SK-N-SH (cell line): ENCODE measurements around the gene ZFP92.

Source experiments
- EP300 ChIP-seq, 2 experiments: IDR thresholded peaks; 2 replicates each; pipeline versions ENCODE4 v1.4.0 to v1.6.1; 2012; ENCODE audit warnings: borderline replicate concordance in 1 of 2, low read depth in 1 of 2, low read length in 1 of 2
- EZH2phosphoT487 ChIP-seq: fragments of 200-600 bp; sonication (generic); IDR thresholded peaks from 2 replicates; pipeline ENCODE4 v1.6.1; 2017; ENCODE audit warnings: low read depth, mixed run types, mild to moderate bottlenecking, antibody characterized with exemption, moderate library complexity, borderline replicate concordance
- GATA2 ChIP-seq: sonication (generic); formaldehyde crosslinking; IDR thresholded peaks from 2 replicates; pipeline ENCODE4 v1.5.0; 2020; ENCODE audit warnings: mild to moderate bottlenecking, missing genetic modification reagents
- MAX ChIP-seq: IDR thresholded peaks from 2 replicates; pipeline ENCODE4 v1.4.0; 2012; ENCODE audit warnings: low read depth
- NFIC ChIP-seq: IDR thresholded peaks from 2 replicates; pipeline ENCODE4 v1.4.0; 2012; ENCODE audit warnings: borderline replicate concordance
- POLR2AphosphoS5 ChIP-seq: IDR thresholded peaks from 2 replicates; pipeline ENCODE4 v1.6.1; 2012; ENCODE audit warnings: low read depth, low read length
- RAD21 ChIP-seq: IDR thresholded peaks from 2 replicates; pipeline ENCODE4 v1.6.1; 2012; ENCODE audit warnings: mild to moderate bottlenecking, low read length
- RCOR1 ChIP-seq: fragments of 150-350 bp; IDR thresholded peaks from 2 replicates; pipeline ENCODE4 v1.6.1; 2017; ENCODE audit warnings: antibody characterized with exemption, low read length
- REST ChIP-seq: IDR thresholded peaks from 2 replicates; pipeline ENCODE4 v1.6.1; 2012; ENCODE audit warnings: mild to moderate bottlenecking, low read depth, low read length, moderate library complexity
- TCF12 ChIP-seq: IDR thresholded peaks from 2 replicates; pipeline ENCODE4 v1.4.0; 2012
- TEAD4 ChIP-seq: IDR thresholded peaks from 2 replicates; pipeline ENCODE4 v1.4.0; 2012; ENCODE audit warnings: mild to moderate bottlenecking, borderline replicate concordance; ENCODE audit not compliant: insufficient read depth
- TF ChIP-seq, protein P1 (sequence below): fragments of 200-600 bp; sonication (generic); IDR thresholded peaks from 2 replicates; pipeline ENCODE4 v1.6.1; 2017; ENCODE audit warnings: antibody characterized with exemption, mild to moderate bottlenecking, moderate library complexity
- TF ChIP-seq, protein P2 (sequence below): fragments of 150-350 bp; IDR thresholded peaks from 2 replicates; pipeline ENCODE4 v1.6.1; 2017; ENCODE audit warnings: antibody characterized with exemption, low read length, low read depth, borderline replicate concordance

DNA sequence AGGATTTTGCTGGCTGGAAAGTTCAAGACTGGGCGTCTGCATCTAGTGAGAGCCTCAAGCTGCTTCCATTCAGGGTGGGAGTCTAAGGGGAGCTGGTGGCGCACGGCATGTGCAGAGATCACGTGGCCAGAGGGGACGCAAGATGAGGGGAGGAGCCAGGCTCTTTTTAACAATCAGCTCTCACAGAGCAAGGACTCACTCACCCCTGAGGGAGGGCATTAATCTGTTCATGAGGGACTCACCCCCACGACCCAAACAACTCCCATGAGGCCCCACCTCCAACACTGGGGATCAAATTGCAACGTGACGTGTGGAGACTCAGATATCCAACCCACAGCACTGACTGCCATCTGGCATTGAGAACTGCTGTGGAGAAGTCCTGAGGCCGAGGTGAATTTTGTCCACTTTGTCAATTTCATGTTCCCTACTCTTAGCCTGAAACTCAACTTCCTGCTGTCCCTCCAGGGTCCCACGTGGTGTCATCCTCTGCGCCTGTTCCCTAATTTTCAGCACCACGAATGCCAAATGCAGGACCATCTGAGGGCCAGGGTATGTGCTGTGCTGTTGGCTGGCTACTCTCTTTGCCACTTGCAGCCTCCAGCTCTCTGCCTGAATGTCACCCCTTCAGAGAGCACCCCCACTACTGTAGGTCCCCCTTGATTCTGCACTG is 5.6 kb downstream of the ZFP92 start:
- TF ChIP-seq, protein P1, sequence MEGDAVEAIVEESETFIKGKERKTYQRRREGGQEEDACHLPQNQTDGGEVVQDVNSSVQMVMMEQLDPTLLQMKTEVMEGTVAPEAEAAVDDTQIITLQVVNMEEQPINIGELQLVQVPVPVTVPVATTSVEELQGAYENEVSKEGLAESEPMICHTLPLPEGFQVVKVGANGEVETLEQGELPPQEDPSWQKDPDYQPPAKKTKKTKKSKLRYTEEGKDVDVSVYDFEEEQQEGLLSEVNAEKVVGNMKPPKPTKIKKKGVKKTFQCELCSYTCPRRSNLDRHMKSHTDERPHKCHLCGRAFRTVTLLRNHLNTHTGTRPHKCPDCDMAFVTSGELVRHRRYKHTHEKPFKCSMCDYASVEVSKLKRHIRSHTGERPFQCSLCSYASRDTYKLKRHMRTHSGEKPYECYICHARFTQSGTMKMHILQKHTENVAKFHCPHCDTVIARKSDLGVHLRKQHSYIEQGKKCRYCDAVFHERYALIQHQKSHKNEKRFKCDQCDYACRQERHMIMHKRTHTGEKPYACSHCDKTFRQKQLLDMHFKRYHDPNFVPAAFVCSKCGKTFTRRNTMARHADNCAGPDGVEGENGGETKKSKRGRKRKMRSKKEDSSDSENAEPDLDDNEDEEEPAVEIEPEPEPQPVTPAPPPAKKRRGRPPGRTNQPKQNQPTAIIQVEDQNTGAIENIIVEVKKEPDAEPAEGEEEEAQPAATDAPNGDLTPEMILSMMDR = no peak
- no peak for TF ChIP-seq MAX
- no peak for TF ChIP-seq REST
- no peak for TF ChIP-seq EZH2phosphoT487
- no peak for TF ChIP-seq EP300 (IDR thresholded peaks at IDR 0.05; ENCODE audit: borderline replicate concordance in 1 of 2, low read depth in 1 of 2, low read length in 1 of 2)
- TF ChIP-seq, protein P2, sequence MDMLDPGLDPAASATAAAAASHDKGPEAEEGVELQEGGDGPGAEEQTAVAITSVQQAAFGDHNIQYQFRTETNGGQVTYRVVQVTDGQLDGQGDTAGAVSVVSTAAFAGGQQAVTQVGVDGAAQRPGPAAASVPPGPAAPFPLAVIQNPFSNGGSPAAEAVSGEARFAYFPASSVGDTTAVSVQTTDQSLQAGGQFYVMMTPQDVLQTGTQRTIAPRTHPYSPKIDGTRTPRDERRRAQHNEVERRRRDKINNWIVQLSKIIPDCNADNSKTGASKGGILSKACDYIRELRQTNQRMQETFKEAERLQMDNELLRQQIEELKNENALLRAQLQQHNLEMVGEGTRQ = no peak
- TF ChIP-seq TEAD4 = no peak
- no peak for TF ChIP-seq RCOR1
- no peak for TF ChIP-seq GATA2
- no peak for TF ChIP-seq NFIC
- no peak for TF ChIP-seq TCF12
- no peak for TF ChIP-seq RAD21
- no peak for TF ChIP-seq POLR2AphosphoS5
